Vagina (tissue), 2 donors: ENCODE measurements around the gene NCKAP5L.

Experiments
- CTCF ChIP-seq, 3 experiments: fragments of 450-650 bp in 2 of 3; fragments of 200-600 bp in 1 of 3; sonication (generic) in 1 of 3; IDR thresholded peaks; one replicate each; pipeline ENCODE4 v1.5.1; 2017 to 2019; ENCODE audit warnings: antibody characterized with exemption in 3 of 3, mild to moderate bottlenecking in 2 of 3, moderate library complexity in 2 of 3
- POLR2A ChIP-seq, 2 donors: fragments of 450-650 bp; IDR thresholded peaks; one replicate each; pipeline ENCODE4 v1.6.1; 2017; ENCODE audit warnings: antibody characterized with exemption in 2 of 2, mild to moderate bottlenecking in 2 of 2, moderate library complexity in 2 of 2

GRCh38 chr12:49779581-49779980 is 48.6 kb downstream of the NCKAP5L start:
- TF ChIP-seq CTCF (IDR thresholded peaks at IDR 0.05) (no peak), POLR2A (IDR thresholded peaks at IDR 0.05) (no peak)
